HepG2 (cell line): ENCODE results near the gene ATP13A2. TPM values are rescaled to one million over a fixed set of nuclear protein-coding genes. Genes with fewer than 3 reads are reported as not detected.
A peak's percentile ranks its signal among the peaks of the same experiment; 100 is the strongest.

Source experiments
- ATAC-seq: fragments of 200-7000 bp; cut with Tn5 transposase; 3 replicates; pipeline ENCODE4 v1.9.1; 2020; ENCODE audit warnings: mild to moderate bottlenecking, moderate library complexity
- BruUV-seq: library from RNA; stranded (reverse); fragments of 400-500 nt; replicated peaks from 2 replicates; lab custom pipeline; 2021; lab: Mats Ljungman, UMichigan
- CTCF ChIA-PET: fragments of 300-600 bp; formaldehyde crosslinking; extraction: SDS; loops from one replicate; lab custom pipeline; 2021; ENCODE audit warnings: low total read pairs, inconsistent platforms, low intra/inter-chr PET ratio; lab: Yijun Ruan, JAX
- POLR2A ChIA-PET: fragments of 350-600 bp; sonication (Branson Sonifier 250); formaldehyde crosslinking; loops from one replicate; lab custom pipeline; 2020; ENCODE audit warnings: antibody characterized with exemption, inconsistent platforms; lab: Yijun Ruan, JAX
- DNase-seq: peaks from one replicate; pipeline ENCODE4 v3.0.0-alpha.2; 2015; ENCODE audit warnings: low spot score
- FAIRE-seq: peaks from 3 replicates; lab custom pipeline; 2011; peaks lifted over from hg19 to GRCh38; lab: Jason Lieb, UNC
- H2AFZ ChIP-seq: one replicate; pipeline ENCODE4 v1.6.1; 2011; ENCODE audit warnings: low read length, inconsistent platforms
- H3K27ac ChIP-seq: fragments of 300-600 bp; 3 replicates; pipeline ENCODE4 v1.8.0; 2011; ENCODE audit warnings: mixed run types, mild to moderate bottlenecking, mixed read lengths, low read length, inconsistent platforms; ENCODE audit not compliant: insufficient read depth; ENCODE audit errors: extremely low read length
- H3K27me3 ChIP-seq, 2 experiments: fragments of 200-600 bp in 1 of 2; 2 replicates in 1 of 2; 3 replicates in 1 of 2; pipeline versions ENCODE4 v1.6.0 to v1.8.0; 2011; ENCODE audit warnings: low read length in 2 of 2, mild to moderate bottlenecking in 2 of 2, moderate library complexity in 2 of 2, inconsistent platforms in 1 of 2; ENCODE audit not compliant: insufficient read depth in 2 of 2, control insufficient read depth in 1 of 2
- H3K36me3 ChIP-seq, 2 experiments: fragments of 200-600 bp in 1 of 2; replicated peaks in 1 of 2; 2 replicates in 1 of 2; 3 replicates in 1 of 2; pipeline versions ENCODE4 v1.5.1 to v1.8.0; 2011; ENCODE audit warnings: low read length in 2 of 2, inconsistent platforms in 1 of 2; ENCODE audit not compliant: insufficient read depth in 2 of 2, control insufficient read depth in 1 of 2
- H3K4me1 ChIP-seq: 2 replicates; pipeline ENCODE4 v1.5.1; 2012; ENCODE audit warnings: low read length, inconsistent platforms; ENCODE audit not compliant: insufficient read depth
- H3K4me2 ChIP-seq: 2 replicates; pipeline ENCODE4 v1.6.0; 2011; ENCODE audit warnings: low read depth, low read length, inconsistent platforms
- H3K4me3 ChIP-seq, 3 experiments: fragments of 200-600 bp in 1 of 3; sonication (generic), shearing (Covaris generic) in 1 of 3; replicated peaks in 1 of 3; 2 replicates each; pipeline ENCODE4 v1.5.1; 2011 to 2016; ENCODE audit warnings: low read length in 3 of 3, inconsistent platforms in 2 of 3, low read depth in 2 of 3, mild to moderate bottlenecking in 2 of 3, control low read depth in 1 of 3, mixed read lengths in 1 of 3; ENCODE audit not compliant: insufficient read depth in 1 of 3
- H3K79me2 ChIP-seq: one replicate; pipeline ENCODE4 v1.6.1; 2011; ENCODE audit warnings: low read length, inconsistent platforms; ENCODE audit not compliant: insufficient read depth
- H3K9ac ChIP-seq: 2 replicates; pipeline ENCODE4 v1.6.0; 2011; ENCODE audit warnings: mild to moderate bottlenecking, low read depth, low read length, inconsistent platforms; ENCODE audit not compliant: insufficient read depth
- H3K9me3 ChIP-seq: 2 replicates; pipeline ENCODE4 v1.5.1; 2012; ENCODE audit warnings: mild to moderate bottlenecking, low read length
- H4K20me1 ChIP-seq: 2 replicates; pipeline ENCODE4 v1.6.0; 2011; ENCODE audit warnings: inconsistent platforms, mild to moderate bottlenecking, low read length, moderate library complexity; ENCODE audit not compliant: insufficient read depth
- EHMT2 ChIP-seq: fragments of 200-600 bp; sonication (generic); IDR thresholded peaks from 2 replicates; pipeline ENCODE4 v1.7.0; 2017; ENCODE audit warnings: antibody characterized with exemption, low read depth, low read length, borderline replicate concordance
- IRF9 ChIP-seq: sonication (generic); formaldehyde crosslinking; IDR thresholded peaks from 2 replicates; pipeline ENCODE4 v1.8.0; 2022; ENCODE audit warnings: missing genetic modification reagents, mild to moderate bottlenecking, borderline replicate concordance
- KDM2A ChIP-seq: sonication (generic); formaldehyde crosslinking; IDR thresholded peaks from 2 replicates; pipeline ENCODE4 v1.4.0; 2020; ENCODE audit warnings: low read depth, missing genetic modification reagents, borderline replicate concordance
- KDM6A ChIP-seq: IDR thresholded peaks from 2 replicates; pipeline ENCODE4 v1.6.1; 2016; ENCODE audit warnings: low read depth
- KLF11 ChIP-seq: IDR thresholded peaks from 2 replicates; pipeline ENCODE4 v1.6.1; 2016; ENCODE audit warnings: missing compliant biosample characterization
- NFE2 ChIP-seq: sonication (generic); formaldehyde crosslinking; IDR thresholded peaks from 2 replicates; pipeline ENCODE4 v1.4.0; 2020; ENCODE audit warnings: missing genetic modification reagents
- TFE3 ChIP-seq: IDR thresholded peaks from 2 replicates; pipeline ENCODE4 v1.6.1; 2016
- TRIM24 ChIP-seq: sonication (generic); formaldehyde crosslinking; IDR thresholded peaks from 2 replicates; pipeline ENCODE4 v1.8.0; 2022; ENCODE audit warnings: mild to moderate bottlenecking, missing genetic modification reagents
- ZFX ChIP-seq: sonication (generic); formaldehyde crosslinking; IDR thresholded peaks from 2 replicates; pipeline ENCODE4 v1.4.0; 2020; ENCODE audit warnings: mild to moderate bottlenecking, low read depth, missing genetic modification reagents, moderate library complexity
- ZNF331 ChIP-seq: sonication (generic); formaldehyde crosslinking; IDR thresholded peaks from 2 replicates; pipeline ENCODE4 v1.4.0; 2020; ENCODE audit warnings: missing genetic modification reagents
- ZNF512 ChIP-seq: sonication (generic); formaldehyde crosslinking; IDR thresholded peaks from 2 replicates; pipeline ENCODE4 v1.4.0; 2020; ENCODE audit warnings: mild to moderate bottlenecking, missing genetic modification reagents
- ZNF549 ChIP-seq: sonication (generic); formaldehyde crosslinking; IDR thresholded peaks from 2 replicates; pipeline ENCODE4 v1.5.0; 2020; ENCODE audit warnings: missing genetic modification reagents
- ZNF614 ChIP-seq: IDR thresholded peaks from 2 replicates; pipeline ENCODE4 v1.6.1; 2018; ENCODE audit warnings: missing biosample characterization, missing genetic modification reagents, inconsistent platforms, borderline replicate concordance
- WGBS: methylation state at CpG from one replicate; pipeline ENCODE4 v1.1.6; 2017; ENCODE audit warnings: low lambda C conversion rate; 5-methylcytosine and 5-hydroxymethylcytosine counted together
- in situ Hi-C: cut with HindIII; loops from 2 replicates; pipeline ENCODE4 v1.10.0; 2017; ENCODE audit warnings: low pct_unique_long_range_greater_than_20kb; ENCODE audit not compliant: extremely low pct_ligation_motif_present
- intact Hi-C: fragments of 100-400 bp; cut with micrococcal nuclease; formaldehyde crosslinking; loops from one replicate; pipeline ENCODE4 v1.10.0; 2022; ENCODE audit not compliant: unreplicated experiment
- polyA plus RNA-seq, 8 experiments: library from polyadenylated mRNA; depleted of rRNA in 3 of 8; stranded (reverse) in 7 of 8; unstranded in 1 of 8; fragments of >200 nt; fragmentation: Illumina TruSeq in 4 of 8; extraction: Trizol in 4 of 8; gene quantifications; 2 replicates each; pipeline versions ENCODE4 v1.2.1 to v1.2.3, GENCODE V29; 2011 to 2016; ENCODE audit warnings: low read depth in 4 of 8, missing spikeins in 1 of 8, mixed read lengths in 1 of 8; ENCODE audit not compliant: insufficient read depth in 1 of 8
- total RNA-seq, 5 experiments: library from RNA; depleted of rRNA; stranded (reverse); fragments of >200 nt; fragmentation: Illumina TruSeq; extraction: Trizol; gene quantifications; 2 replicates each; pipeline ENCODE4 v1.2.3, GENCODE V29; 2016; ENCODE audit warnings: low read depth in 1 of 5

Gene ATP13A2
- total and polyA plus RNA-seq, 2 of the 13 experiments (the other 11 are each of a cell fraction or from before 2014, with no cell fraction given) = 13.2 to 16.2 TPM

- H3K4me2 ChIP-seq = no peak overlapping the region
- H3K9ac ChIP-seq = no peak overlapping the region
- H3K9me3 ChIP-seq = no peaks in the 10 kb centered on the region
- H3K27ac ChIP-seq = no peak overlapping the region
- no peak overlapping the region for H3K4me3 ChIP-seq
- H3K36me3 ChIP-seq = peaks cover 14 to 65% of the 10 kb centered on the region in 2 experiments; a peak in 4 of 5 replicates
- in situ Hi-C loops (no loop called here), intact Hi-C loops (no loop called here)
- no peaks in the 10 kb centered on the region for H3K27me3 ChIP-seq
- ATAC-seq (no peak), DNase-seq (no peak), FAIRE-seq (no peak)
- ChIA-PET CTCF (no interaction called here), POLR2A (no interaction called here)
- H3K4me1 ChIP-seq = no peaks in the 10 kb centered on the region
- H3K79me2 ChIP-seq = no peaks in the 10 kb centered on the region
- WGBS = 98% methylated on average over 4 of the region's 4 CpGs
- BruUV-seq = TSS peak; percentile 19
- no peak for TF ChIP-seq KDM6A (CRISPR knock-in tag)
- no peak for TF ChIP-seq TRIM24
- no peak for TF ChIP-seq EHMT2
- TF ChIP-seq IRF9 (CRISPR knock-in tag) = no peak
- no peak for TF ChIP-seq ZFX (CRISPR knock-in tag)
- no peak for TF ChIP-seq ZNF614 (CRISPR knock-in tag)
- no peak for TF ChIP-seq TFE3 (CRISPR knock-in tag)
- no peak for TF ChIP-seq ZNF512 (CRISPR knock-in tag)
- no peak for TF ChIP-seq KDM2A (CRISPR knock-in tag)
- TF ChIP-seq KLF11 (CRISPR knock-in tag) = no peak
- TF ChIP-seq ZNF549 (CRISPR knock-in tag) = no peak
- no peak for TF ChIP-seq NFE2 (CRISPR knock-in tag)
- TF ChIP-seq ZNF331 (CRISPR knock-in tag) = no peak
- H2AFZ ChIP-seq = no peak overlapping the region
- no peaks in the 10 kb centered on the region for H4K20me1 ChIP-seq
Observed at GRCh38 chr1:17031436-17031835, 19.7 kb upstream of the ATP13A2 start.
